ACHN (cell line): ENCODE data around the gene CHMP3.
A peak's percentile ranks its signal among the peaks of the same experiment; 100 is the strongest.
"Not testable (repeated sequence)": the region's sequence is repeated elsewhere in the genome, so short reads cannot be mapped to it uniquely, and the experiment has no call there.

Experiments
- DNase-seq: peaks from one replicate; pipeline ENCODE4 v3.0.0-alpha.2; 2015
- in situ Hi-C: cut with HindIII; loops from 2 replicates; pipeline ENCODE4 v1.10.0; 2017; ENCODE audit warnings: low sequenced_read_pairs, low pct_ligation_motif_present, low pct_unique_long_range_greater_than_20kb

Gene CHMP3

GRCh38 chr2:86562922-86563649 is at the start of gene CHMP3:
TSS of gene CHMP3 (minus strand) at chr2:86563443. CDS start at chr2:86563348, 95 bp downstream.
- in situ Hi-C loops: no loop called here
- peak; percentile 98 for DNase-seq

GRCh38 chr2:86610871-86611270 is 47.6 kb upstream of the CHMP3 start:
- in situ Hi-C loops: no loop called here
- no peak for DNase-seq

- in situ Hi-C loops: no loop called here
- no peak for DNase-seq
These were observed 45.7 kb upstream of the CHMP3 start for GRCh38 chr2:86608832-86609410.

GRCh38 chr2:86603905-86604304 is 40.7 kb upstream of the CHMP3 start:
- in situ Hi-C loops: no loop called here
- DNase-seq: no peak

- DNase-seq: no peak
- in situ Hi-C loops: no loop called here
These were observed 35.7 kb upstream of the CHMP3 start for GRCh38 chr2:86598966-86599365.

- no peak for DNase-seq
- in situ Hi-C loops: no loop called here
These were observed 32.9 kb upstream of the CHMP3 start for GRCh38 chr2:86596118-86596517.

GRCh38 chr2:86593266-86593665 is 30.0 kb upstream of the CHMP3 start:
- in situ Hi-C loops: no loop called here
- no peak for DNase-seq

- in situ Hi-C loops: no loop called here
- DNase-seq: no peak
These were observed 29.4 kb upstream of the CHMP3 start for GRCh38 chr2:86592547-86593230.

GRCh38 chr2:86589701-86590100 is 26.5 kb upstream of the CHMP3 start:
- in situ Hi-C loops, DNase-seq: not testable (repeated sequence)

- no peak for DNase-seq
- in situ Hi-C loops: no loop called here
These were observed 21.1 kb upstream of the CHMP3 start for GRCh38 chr2:86584151-86584913.

- in situ Hi-C loops: no loop called here
- no peak for DNase-seq
These were observed 17.3 kb upstream of the CHMP3 start for GRCh38 chr2:86580560-86580959.

GRCh38 chr2:86577817-86578456 is 14.7 kb upstream of the CHMP3 start:
- DNase-seq: no peak
- in situ Hi-C loops: no loop called here

- DNase-seq: no peak
- in situ Hi-C loops: no loop called here
These were observed 6.8 kb upstream of the CHMP3 start for GRCh38 chr2:86570059-86570458.

- no peak for DNase-seq
- in situ Hi-C loops: no loop called here
These were observed 3.6 kb upstream of the CHMP3 start for GRCh38 chr2:86566821-86567190.

GRCh38 chr2:86566158-86566820 is 3.0 kb upstream of the CHMP3 start:
- DNase-seq: no peak
- in situ Hi-C loops: no loop called here

GRCh38 chr2:86563650-86564061 is 413 bp upstream of the CHMP3 start:
- DNase-seq: no peak
- in situ Hi-C loops: no loop called here

- DNase-seq: no peak
- in situ Hi-C loops: no loop called here
These were observed 740 bp downstream of the CHMP3 start for GRCh38 chr2:86562485-86562921.

GRCh38 chr2:86557836-86558235 is 5.4 kb downstream of the CHMP3 start:
- no peak for DNase-seq
- in situ Hi-C loops: no loop called here
